Measurements from ENCODE around the gene CDCA8. TPM values are rescaled to one million over a fixed set of nuclear protein-coding genes. Genes with fewer than 3 reads are reported as not detected.

The CDCA8 gene
- total and polyA plus RNA-seq, 9 of the 15 experiments (the other 6 are each of a cell fraction or from before 2014, with no cell fraction given) = 26.4 to 148 (median 81.8) TPM

GRCh38 chr1:37718901-37719571 is 26.7 kb downstream of the CDCA8 start:
- FAIRE-seq = no peak
- no peak for DNase-seq (ENCODE audit: extremely low read depth in 1 of 4, low spot score in 3 of 4)
- TF ChIP-seq PTRF (tag; IDR thresholded peaks at IDR 0.05) (no peak), STAG1 (CRISPR knock-in tag; IDR thresholded peaks at IDR 0.05; ENCODE audit: borderline replicate concordance) (no peak), TEAD4 (IDR thresholded peaks at IDR 0.05; ENCODE audit: low read length) (no peak), TEAD4 (CRISPR knock-in tag; IDR thresholded peaks at IDR 0.05; ENCODE audit: borderline replicate concordance) (no peak)
- Histone ChIP-seq H3K27ac (ENCODE audit: extremely low read depth, low read depth, low read length) (no peak overlapping the region), H3K4me1 (replicated peaks in 1 of 2; ENCODE audit: control insufficient read depth in 2 of 2, insufficient read depth in 2 of 2, low read length in 2 of 2) (peaks cover 5 to 34% of the 10 kb centered on the region in 2 experiments), H3K9me1 (ENCODE audit: control insufficient read depth, insufficient read depth, low read length) (peaks cover 4% of the 10 kb centered on the region), H2AFZ (ENCODE audit: low read depth, low read length) (no peak overlapping the region), H4K20me1 (replicated peaks; ENCODE audit: control insufficient read depth, insufficient read depth, low read length) (peaks cover 16% of the 10 kb centered on the region), H3K79me2 (ENCODE audit: control insufficient read depth, insufficient read depth, low read length) (no peaks in the 10 kb centered on the region), H3K4me2 (ENCODE audit: insufficient read depth, low read length) (no peak overlapping the region), H3K27me3 (ENCODE audit: control insufficient read depth in 2 of 2, insufficient read depth in 2 of 2, low read length in 2 of 2) (peaks cover 37 to 70% of the 10 kb centered on the region in 2 experiments), H3K9ac (ENCODE audit: insufficient read depth in 1 of 2, low read depth in 2 of 2, low read length in 2 of 2) (no peak overlapping the region), H3K36me3 (ENCODE audit: control insufficient read depth, insufficient read depth, low read length) (no peaks in the 10 kb centered on the region), H3K9me3 (replicated peaks; ENCODE audit: control insufficient read depth, insufficient read depth, low read depth, low read length) (no peaks in the 10 kb centered on the region), H3K4me3 (no peak overlapping the region)
- ChIA-PET POLR2A (interaction anchor here (0.5 to 1.0 kb wide), 5 partner anchors 8 to 264 kb away, joined by 3 read pairs; no protein-coding TSS in a partner anchor), CTCF (ENCODE audit: low intra/inter-chr PET ratio) (no interaction called here)
- in situ Hi-C loops (cut with MboI) (no loop called here), intact Hi-C loops (cut with micrococcal nuclease) (no loop called here)
- no peak for ATAC-seq
- no TSS peak for BruUV-seq (replicated peaks)
- WGBS (ENCODE audit: insufficient coverage, low coverage, missing lambda C conversion rate) = 18% methylated on average over 15 of the region's 15 CpGs

- intact Hi-C loops (cut with micrococcal nuclease) = no loop called here
- CTCF ChIA-PET (ENCODE audit: low intra/inter-chr PET ratio) = no interaction called here
- TF ChIP-seq MAX (CRISPR knock-in tag; IDR thresholded peaks at IDR 0.05) (0 out of 2 replicates have a peak, but pooled peaks have one; percentile 9), TSHZ1 (CRISPR knock-in tag; IDR thresholded peaks at IDR 0.05) (no peak), CREM (IDR thresholded peaks at IDR 0.05; ENCODE audit: low read depth) (0 out of 2 replicates have a peak, but pooled peaks have one; percentile 33)
These were observed 27.4 kb downstream of the CDCA8 start for GRCh38 chr1:37719572-37720195.

More at GRCh38 chr1:37719572-37720195, 27.4 kb downstream of the CDCA8 start:
- no peaks in the 10 kb centered on the region for H3K36me3 ChIP-seq (ENCODE audit: control insufficient read depth, insufficient read depth, low read length)
- H3K27ac ChIP-seq (ENCODE audit: extremely low read depth, low read depth, low read length) = no peak overlapping the region
- H3K9me1 ChIP-seq (ENCODE audit: control insufficient read depth, insufficient read depth, low read length) = no peaks in the 10 kb centered on the region
- peaks cover 15% of the 10 kb centered on the region for H4K20me1 ChIP-seq (replicated peaks; ENCODE audit: control insufficient read depth, insufficient read depth, low read length)
- H3K4me2 ChIP-seq (ENCODE audit: insufficient read depth, low read length) = no peak overlapping the region
- peaks cover 6 to 34% of the 10 kb centered on the region in 2 experiments for H3K4me1 ChIP-seq (replicated peaks in 1 of 2; ENCODE audit: control insufficient read depth in 2 of 2, insufficient read depth in 2 of 2, low read length in 2 of 2)
- in situ Hi-C loops (cut with MboI) = no loop called here
- no peak for FAIRE-seq
- H3K4me3 ChIP-seq = no peak overlapping the region
- peak; percentile 11; the same call in 2 of the 3 replicates for ATAC-seq
- POLR2A ChIA-PET = interaction anchor here (0.5 to 1.2 kb wide), 6 partner anchors 10 to 292 kb away, joined by 3 to 6 read pairs (median 3); no protein-coding TSS in a partner anchor
- peaks cover 33 to 65% of the 10 kb centered on the region in 2 experiments for H3K27me3 ChIP-seq (ENCODE audit: control insufficient read depth in 2 of 2, insufficient read depth in 2 of 2, low read length in 2 of 2)
- no TSS peak for BruUV-seq (replicated peaks)
- no peaks in the 10 kb centered on the region for H3K9me3 ChIP-seq (replicated peaks; ENCODE audit: control insufficient read depth, insufficient read depth, low read depth, low read length)
- H2AFZ ChIP-seq (ENCODE audit: low read depth, low read length) = no peak overlapping the region
- H3K9ac ChIP-seq (ENCODE audit: insufficient read depth in 1 of 2, low read depth in 2 of 2, low read length in 2 of 2) = no peak overlapping the region
- WGBS (ENCODE audit: insufficient coverage, low coverage, missing lambda C conversion rate) = 5% methylated on average over 13 of the region's 13 CpGs
- DNase-seq (ENCODE audit: extremely low read depth in 1 of 4, low spot score in 3 of 4) = peak in 1 of 4 experiments; percentile 30
- no peaks in the 10 kb centered on the region for H3K79me2 ChIP-seq (ENCODE audit: control insufficient read depth, insufficient read depth, low read length)

All from K562 (cell line).